WTC11 (cell line): ENCODE results near the gene AKT3. TPM values are rescaled to one million over a fixed set of nuclear protein-coding genes. Genes with fewer than 3 reads are reported as not detected.

ENCODE experiments used
- ATAC-seq: fragments of 200-7000 bp; cut with Tn5 transposase; 2 replicates; pipeline ENCODE4 v1.10.0; 2021; ENCODE audit warnings: mild to moderate bottlenecking, moderate library complexity
- CTCF ChIA-PET: fragments of 300-600 bp; sonication (Branson Sonifier 250); formaldehyde crosslinking; loops from one replicate; lab custom pipeline; 2021; ENCODE audit warnings: antibody characterized with exemption; lab: Charles Lee
- POLR2A ChIA-PET: fragments of 350-600 bp; sonication (Branson Sonifier 250); formaldehyde crosslinking; loops from one replicate; lab custom pipeline; 2021; ENCODE audit warnings: antibody characterized with exemption; lab: Charles Lee
- DNase-seq: peaks from one replicate; pipeline ENCODE4 v3.0.0; 2021; ENCODE audit warnings: low spot score
- H3K27ac Mint-ChIP-seq: 2 replicates; pipeline ENCODE4 v1.8.0; 2021; ENCODE audit warnings: mixed read lengths
- H3K27me3 Mint-ChIP-seq: 2 replicates; pipeline ENCODE4 v1.8.0; 2021; ENCODE audit warnings: low read depth, mild to moderate bottlenecking, moderate library complexity, mixed read lengths
- H3K36me3 Mint-ChIP-seq: 2 replicates; pipeline ENCODE4 v1.8.0; 2021; ENCODE audit warnings: mixed read lengths
- H3K4me1 Mint-ChIP-seq: 2 replicates; pipeline ENCODE4 v1.8.0; 2022; ENCODE audit warnings: mixed read lengths
- H3K4me3 Mint-ChIP-seq: 2 replicates; pipeline ENCODE4 v1.8.0; 2021; ENCODE audit warnings: mild to moderate bottlenecking, moderate library complexity, mixed read lengths
- H3K9me3 Mint-ChIP-seq: 2 replicates; pipeline ENCODE4 v1.8.0; 2021; ENCODE audit warnings: mixed read lengths
- ARID4B ChIP-seq: sonication (generic); formaldehyde crosslinking; IDR thresholded peaks from 2 replicates; pipeline ENCODE4 v1.8.0; 2023; ENCODE audit warnings: missing genetic modification reagents, mild to moderate bottlenecking, borderline replicate concordance
- ATF6 ChIP-seq: sonication (generic); formaldehyde crosslinking; IDR thresholded peaks from 2 replicates; pipeline ENCODE4 v1.8.1; 2023; ENCODE audit warnings: mild to moderate bottlenecking, missing genetic modification reagents
- CBFB ChIP-seq: sonication (generic); formaldehyde crosslinking; IDR thresholded peaks from 2 replicates; pipeline ENCODE4 v1.8.1; 2022; ENCODE audit warnings: mild to moderate bottlenecking, low read depth, missing genetic modification reagents
- CREB1 ChIP-seq: sonication (generic); formaldehyde crosslinking; IDR thresholded peaks from 2 replicates; pipeline ENCODE4 v1.8.0; 2023; ENCODE audit warnings: mild to moderate bottlenecking, missing genetic modification reagents
- CREM ChIP-seq: sonication (generic); formaldehyde crosslinking; IDR thresholded peaks from 2 replicates; pipeline ENCODE4 v1.8.1; 2022; ENCODE audit warnings: mild to moderate bottlenecking, missing genetic modification reagents, moderate library complexity
- FOXP4 ChIP-seq: sonication (generic); formaldehyde crosslinking; IDR thresholded peaks from 2 replicates; pipeline ENCODE4 v1.8.0; 2022; ENCODE audit warnings: mild to moderate bottlenecking, missing genetic modification reagents
- HMGA2 ChIP-seq: fragments of 250-450 bp; sonication (Bioruptor Pico); IDR thresholded peaks from 2 replicates; pipeline ENCODE4 v1.4.0; 2021; ENCODE audit warnings: mild to moderate bottlenecking, moderate library complexity
- NR3C1 ChIP-seq: sonication (generic); formaldehyde crosslinking; conservative IDR thresholded peaks from 2 replicates; pipeline ENCODE4 v1.8.1; 2023; ENCODE audit warnings: low read depth, mild to moderate bottlenecking, missing genetic modification reagents
- ZBTB43 ChIP-seq: sonication (generic); formaldehyde crosslinking; IDR thresholded peaks from 2 replicates; pipeline ENCODE4 v1.8.1; 2023; ENCODE audit warnings: mild to moderate bottlenecking, missing genetic modification reagents
- ZNF425 ChIP-seq: fragments of 250-450 bp; sonication (Bioruptor Pico); conservative IDR thresholded peaks from 2 replicates; pipeline ENCODE4 v1.9.0; 2021; ENCODE audit warnings: mild to moderate bottlenecking
- total RNA-seq: library from RNA; stranded (reverse); gene quantifications from 3 replicates; pipeline ENCODE4 v1.2.3, GENCODE V29; 2021

AKT3 gene
- total RNA-seq, 1 experiment from 2014 or later, result 38.5 TPM

GRCh38 chr1:243525085-243525487 is 325.0 kb downstream of the AKT3 start:
- Mint-ChIP-seq H3K27ac (peak overlapping the region; percentile 43; the same call in 1 of the 2 replicates), H3K27me3 (no peaks in the 10 kb centered on the region), H3K36me3 (peaks cover 15% of the 10 kb centered on the region), H3K9me3 (peaks cover 19% of the 10 kb centered on the region), H3K4me3 (no peak overlapping the region), H3K4me1 (peaks cover 33% of the 10 kb centered on the region)
- no peak for DNase-seq
- POLR2A ChIA-PET, result no interaction called here
- ATAC-seq, result no peak
- TF ChIP-seq HMGA2 (CRISPR knock-in tag) (no peak), ATF6 (CRISPR knock-in tag) (no peak), CREB1 (CRISPR knock-in tag) (no peak), ZNF425 (CRISPR knock-in tag) (no peak), CREM (CRISPR knock-in tag) (no peak), ZBTB43 (CRISPR knock-in tag) (no peak), FOXP4 (CRISPR knock-in tag) (no peak), NR3C1 (CRISPR knock-in tag) (no peak), ARID4B (no peak)
- TF ChIP-seq, all 79 proteins: peak for 0
- CTCF ChIA-PET, result interaction anchor here (1.2 kb wide), 1 partner anchor 33 kb away, joined by 4 read pairs; no protein-coding TSS in a partner anchor

GRCh38 chr1:243523766-243524165 is 326.3 kb downstream of the AKT3 start:
- DNase-seq (no peak), ATAC-seq (no peak)
- H3K27ac Mint-ChIP-seq, result no peak overlapping the region
- ChIA-PET POLR2A (interaction anchor here (0.6 kb wide), 1 partner anchor 153 kb away, joined by 5 read pairs; no protein-coding TSS in a partner anchor), CTCF (interaction anchor here (1.7 kb wide), 1 partner anchor 48 kb away, joined by 4 read pairs; no protein-coding TSS in a partner anchor)
- no peak for TF ChIP-seq CBFB (CRISPR knock-in tag)
- peaks cover 27% of the 10 kb centered on the region for H3K4me1 Mint-ChIP-seq
- H3K9me3 Mint-ChIP-seq, result peaks cover 14% of the 10 kb centered on the region
- no peaks in the 10 kb centered on the region for H3K27me3 Mint-ChIP-seq
- H3K4me3 Mint-ChIP-seq, result no peak overlapping the region
- peaks cover 12% of the 10 kb centered on the region for H3K36me3 Mint-ChIP-seq
